Lower leg skin (tissue), 4 donors: ENCODE data around the gene SYT8. TPM values are rescaled to one million over a fixed set of nuclear protein-coding genes. Genes with fewer than 3 reads are reported as not detected.

ENCODE experiments used
- DNase-seq, 2 donors: peaks; one replicate each; pipeline ENCODE4 v3.0.0-alpha.2; 2019; ENCODE audit warnings: low spot score in 2 of 2
- H3K4me3 ChIP-seq: fragments of 200-600 bp; sonication (generic); 2 replicates; pipeline ENCODE4 v1.5.1; 2017; ENCODE audit warnings: mild to moderate bottlenecking, low read depth; ENCODE audit not compliant: poor library complexity, severe bottlenecking
- CTCF ChIP-seq, 3 donors: fragments of 450-650 bp; IDR thresholded peaks; one replicate each; pipeline ENCODE4 v1.5.1; 2016; ENCODE audit warnings: antibody characterized with exemption in 3 of 3, mild to moderate bottlenecking in 3 of 3, moderate library complexity in 2 of 3
- POLR2A ChIP-seq, 2 donors: fragments of 450-650 bp; IDR thresholded peaks; one replicate each; pipeline ENCODE4 v1.6.1; 2016 to 2017; ENCODE audit warnings: antibody characterized with exemption in 2 of 2, mild to moderate bottlenecking in 1 of 2, moderate library complexity in 1 of 2
- WGBS, 2 donors: methylation state at CpG; one replicate each; pipeline ENCODE4 v1.1.5; 2018; 5-methylcytosine and 5-hydroxymethylcytosine counted together
- intact Hi-C: fragments of 100-400 bp; cut with DNase I; formaldehyde crosslinking; loops from one replicate; pipeline ENCODE4 v1.15.0; 2023; ENCODE audit warnings: low total_unique reads
- total RNA-seq, 4 donors: library from RNA; depleted of rRNA; stranded (reverse); fragments of >200 nt; gene quantifications; one replicate each; pipeline ENCODE4 v1.1.0, GENCODE V29; 2016

The SYT8 gene
- total RNA-seq, 4 donors from 2014 or later: 74.1 to 177 (median 106) TPM

- TF ChIP-seq CTCF (IDR thresholded peaks at IDR 0.05) (peak in 2 of 3 donors; percentile 56 to 89), POLR2A (IDR thresholded peaks at IDR 0.05) (no peak)
- no peak overlapping the region for H3K4me3 ChIP-seq
- no peak for DNase-seq
- intact Hi-C loops: loop anchor here (5.0 kb wide), 1 partner anchor 140 kb away; no protein-coding TSS in a partner anchor
- 16 to 17% methylated on average over 25 to 31 of the region's 40 CpGs for WGBS, 2 donors
Measured at GRCh38 chr11:1832211-1832919, 2.4 kb upstream of the SYT8 start.

GRCh38 chr11:1832920-1833295 lies 1.9 kb upstream of the SYT8 start:
- no peak overlapping the region for H3K4me3 ChIP-seq
- WGBS, 2 donors: 53 to 54% methylated on average over 17 of the region's 17 CpGs
- TF ChIP-seq POLR2A (IDR thresholded peaks at IDR 0.05) (no peak), CTCF (IDR thresholded peaks at IDR 0.05) (no peak)
- DNase-seq: no peak
- intact Hi-C loops: loop anchor here (5.0 kb wide), 1 partner anchor 141 kb away; no protein-coding TSS in a partner anchor

- intact Hi-C loops: loop anchor here (5.0 kb wide), 1 partner anchor 142 kb away; no protein-coding TSS in a partner anchor
- peak in 1 of 2 donors; percentile 82 for DNase-seq
- no peak overlapping the region for H3K4me3 ChIP-seq
- TF ChIP-seq CTCF (IDR thresholded peaks at IDR 0.05): no peak
- no peak for TF ChIP-seq POLR2A (IDR thresholded peaks at IDR 0.05)
- 59 to 71% methylated on average over 10 to 12 of the region's 14 CpGs for WGBS, 2 donors
Measured at GRCh38 chr11:1834062-1834610, 654 bp upstream of the SYT8 start.

GRCh38 chr11:1835671-1836010 lies 851 bp downstream of the SYT8 start:
- no peak overlapping the region for H3K4me3 ChIP-seq
- intact Hi-C loops: no loop called here
- 50 to 71% methylated on average over 8 to 10 of the region's 12 CpGs for WGBS, 2 donors
- no peak for TF ChIP-seq POLR2A (IDR thresholded peaks at IDR 0.05)
- no peak for DNase-seq

- TF ChIP-seq CTCF (IDR thresholded peaks at IDR 0.05) (no peak), POLR2A (IDR thresholded peaks at IDR 0.05) (no peak)
- intact Hi-C loops: no loop called here
- DNase-seq: no peak
- 54 to 72% methylated on average over 32 to 40 of the region's 43 CpGs for WGBS, 2 donors
- no peak overlapping the region for H3K4me3 ChIP-seq
Measured at GRCh38 chr11:1836011-1836945, 1.5 kb downstream of the SYT8 start.
